GM23248 (cell line): ENCODE measurements around the gene SEMA5A.

Source experiments
- EZH2 ChIP-seq: fragments of 200-600 bp; sonication (generic); IDR thresholded peaks from 2 replicates; pipeline ENCODE4 v1.6.1; 2018; ENCODE audit warnings: antibody characterized with exemption, mild to moderate bottlenecking; ENCODE audit not compliant: insufficient read depth, poor library complexity, severe bottlenecking
- EZH2phosphoT487 ChIP-seq: fragments of 200-600 bp; sonication (generic); IDR thresholded peaks from 2 replicates; pipeline ENCODE4 v1.6.1; 2018; ENCODE audit warnings: antibody characterized with exemption, moderate library complexity, mild to moderate bottlenecking, low read depth; ENCODE audit not compliant: insufficient read depth

GRCh38 chr5:9454012-9454481 is 91.8 kb downstream of the SEMA5A start:
- TF ChIP-seq EZH2phosphoT487 (no peak), EZH2 (no peak)
